Measurements from ENCODE around the gene AMER2.

- no peak for TF ChIP-seq CTCF (IDR thresholded peaks at IDR 0.05)
- no peak for TF ChIP-seq EP300 (IDR thresholded peaks at IDR 0.05)
Observed at GRCh38 chr13:25169951-25170553, 2.0 kb downstream of the AMER2 start.
